GM21619 (cell line): ENCODE measurements around the gene ENSA.
"Not testable (repeated sequence)": the region's sequence is repeated elsewhere in the genome, so short reads cannot be mapped to it uniquely, and the experiment has no call there.

Source experiments
- ATAC-seq: cut with Tn5 transposase; IDR thresholded peaks from one replicate; pipeline ENCODE4 v1.9.1; 2021; ENCODE audit not compliant: unreplicated experiment

Gene ENSA

GRCh38 chr1:150581962-150582361, 47.5 kb downstream of the ENSA start:
- not testable (repeated sequence) for ATAC-seq

- not testable (repeated sequence) for ATAC-seq
Observed at GRCh38 chr1:150581437-150581836, 48.0 kb downstream of the ENSA start.

GRCh38 chr1:150580966-150581365, 48.4 kb downstream of the ENSA start:
- not testable (repeated sequence) for ATAC-seq

- ATAC-seq = no peak
Observed at GRCh38 chr1:150579945-150580642, 49.3 kb downstream of the ENSA start.

GRCh38 chr1:150579110-150579944, 50.1 kb downstream of the ENSA start, which contains the start of gene MCL1:
Gene MCL1, minus strand, starts transcription at chr1:150579610. Its CDS starts 80 bp downstream, at chr1:150579530.
- peak; percentile 77 for ATAC-seq

- ATAC-seq = peak; percentile 1
Observed at GRCh38 chr1:150578272-150579109, 50.9 kb downstream of the ENSA start.

- ATAC-seq = no peak
Observed at GRCh38 chr1:150577557-150578271, 51.7 kb downstream of the ENSA start.

GRCh38 chr1:150576794-150577556, 52.4 kb downstream of the ENSA start:
- ATAC-seq = no peak

- ATAC-seq = no peak
Observed at GRCh38 chr1:150576367-150576711, 53.1 kb downstream of the ENSA start.

- ATAC-seq = no peak
Observed at GRCh38 chr1:150575518-150576366, 53.7 kb downstream of the ENSA start.

- ATAC-seq = no peak
Observed at GRCh38 chr1:150575072-150575489, 54.3 kb downstream of the ENSA start.

GRCh38 chr1:150574260-150575071, 54.9 kb downstream of the ENSA start:
- no peak for ATAC-seq

- ATAC-seq = not testable (repeated sequence)
Observed at GRCh38 chr1:150573648-150574071, 55.8 kb downstream of the ENSA start.

- ATAC-seq = no peak
Observed at GRCh38 chr1:150572918-150573647, 56.3 kb downstream of the ENSA start.
